KMS-11 (cell line): ENCODE data around the gene ANOS1.

Source experiments
- H2AFZ ChIP-seq: fragments of 200-600 bp; sonication (generic); 2 replicates; pipeline ENCODE4 v1.6.1; 2016; ENCODE audit warnings: antibody characterized with exemption, mixed run types, low read depth
- H3K27ac ChIP-seq: fragments of 200-600 bp; sonication (generic); 2 replicates; pipeline ENCODE4 v1.6.1; 2016; ENCODE audit warnings: mild to moderate bottlenecking, mixed run types
- H3K27me3 ChIP-seq: fragments of 200-600 bp; sonication (generic); 2 replicates; pipeline ENCODE4 v1.6.1; 2017; ENCODE audit warnings: mild to moderate bottlenecking, low read depth, mixed run types, moderate library complexity; ENCODE audit not compliant: insufficient read depth
- H3K36me3 ChIP-seq: fragments of 200-600 bp; sonication (generic); 2 replicates; pipeline ENCODE4 v1.6.1; 2017; ENCODE audit warnings: mild to moderate bottlenecking, mixed run types; ENCODE audit not compliant: insufficient read depth
- H3K4me1 ChIP-seq: fragments of 200-600 bp; sonication (generic); 2 replicates; pipeline ENCODE4 v1.6.1; 2016; ENCODE audit warnings: mild to moderate bottlenecking, low read depth, mixed run types; ENCODE audit not compliant: poor library complexity, severe bottlenecking
- H3K4me2 ChIP-seq: fragments of 200-600 bp; sonication (generic); 2 replicates; pipeline ENCODE4 v1.7.0; 2016; ENCODE audit warnings: mild to moderate bottlenecking, mixed run types
- H3K4me3 ChIP-seq: fragments of 200-600 bp; sonication (generic); IDR thresholded peaks from 2 replicates; pipeline ENCODE4 v1.6.1; 2017; ENCODE audit warnings: low read depth, low read length, mixed read lengths; ENCODE audit not compliant: insufficient read depth
- H3K79me2 ChIP-seq: fragments of 200-600 bp; sonication (generic); 2 replicates; pipeline ENCODE4 v1.6.1; 2016; ENCODE audit warnings: low read depth, mixed run types; ENCODE audit not compliant: insufficient read depth
- H3K9ac ChIP-seq: fragments of 200-600 bp; sonication (generic); 2 replicates; pipeline ENCODE4 v1.6.1; 2016; ENCODE audit warnings: mild to moderate bottlenecking, mixed run types
- H4K20me1 ChIP-seq: fragments of 200-600 bp; sonication (generic); 2 replicates; pipeline ENCODE4 v1.6.1; 2016; ENCODE audit warnings: mild to moderate bottlenecking, mixed run types; ENCODE audit not compliant: insufficient read depth
- TF ChIP-seq, protein P1 (sequence below): fragments of 200-600 bp; sonication (generic); conservative IDR thresholded peaks from 2 replicates; pipeline ENCODE4 v1.6.1; 2017; ENCODE audit warnings: low read depth, mild to moderate bottlenecking, antibody characterized with exemption, low read length, moderate library complexity, mixed read lengths

ANOS1 gene

DNA sequence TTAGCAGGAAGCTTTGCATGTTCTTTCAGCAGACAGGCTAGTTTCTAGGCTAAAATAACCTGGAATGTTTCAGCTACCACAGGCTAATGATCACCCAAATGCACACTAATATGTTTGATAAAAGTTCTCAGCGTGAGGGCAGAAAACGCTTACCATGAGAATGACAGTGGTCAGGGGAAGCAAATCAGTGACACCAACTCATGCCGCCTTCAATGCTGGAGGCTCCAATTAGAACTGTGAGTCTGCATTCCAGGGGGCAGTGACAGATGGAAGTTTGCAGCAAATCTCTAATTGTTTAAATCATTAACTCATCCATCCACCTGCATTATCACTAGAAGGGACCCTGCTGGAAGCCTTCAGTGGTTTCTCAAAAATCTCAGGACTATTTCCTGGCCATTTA lies 43.2 kb downstream of the ANOS1 start:
- H3K27me3 ChIP-seq = no peaks in the 10 kb centered on the region
- H3K4me3 ChIP-seq = no peak overlapping the region
- no peaks in the 10 kb centered on the region for H3K4me1 ChIP-seq
- no peak overlapping the region for H2AFZ ChIP-seq
- H3K79me2 ChIP-seq = no peaks in the 10 kb centered on the region
- H3K4me2 ChIP-seq = no peak overlapping the region
- no peaks in the 10 kb centered on the region for H4K20me1 ChIP-seq
- H3K27ac ChIP-seq = no peak overlapping the region
- no peak overlapping the region for H3K9ac ChIP-seq
- TF ChIP-seq, protein P1, sequence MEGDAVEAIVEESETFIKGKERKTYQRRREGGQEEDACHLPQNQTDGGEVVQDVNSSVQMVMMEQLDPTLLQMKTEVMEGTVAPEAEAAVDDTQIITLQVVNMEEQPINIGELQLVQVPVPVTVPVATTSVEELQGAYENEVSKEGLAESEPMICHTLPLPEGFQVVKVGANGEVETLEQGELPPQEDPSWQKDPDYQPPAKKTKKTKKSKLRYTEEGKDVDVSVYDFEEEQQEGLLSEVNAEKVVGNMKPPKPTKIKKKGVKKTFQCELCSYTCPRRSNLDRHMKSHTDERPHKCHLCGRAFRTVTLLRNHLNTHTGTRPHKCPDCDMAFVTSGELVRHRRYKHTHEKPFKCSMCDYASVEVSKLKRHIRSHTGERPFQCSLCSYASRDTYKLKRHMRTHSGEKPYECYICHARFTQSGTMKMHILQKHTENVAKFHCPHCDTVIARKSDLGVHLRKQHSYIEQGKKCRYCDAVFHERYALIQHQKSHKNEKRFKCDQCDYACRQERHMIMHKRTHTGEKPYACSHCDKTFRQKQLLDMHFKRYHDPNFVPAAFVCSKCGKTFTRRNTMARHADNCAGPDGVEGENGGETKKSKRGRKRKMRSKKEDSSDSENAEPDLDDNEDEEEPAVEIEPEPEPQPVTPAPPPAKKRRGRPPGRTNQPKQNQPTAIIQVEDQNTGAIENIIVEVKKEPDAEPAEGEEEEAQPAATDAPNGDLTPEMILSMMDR = no peak
- H3K36me3 ChIP-seq = no peaks in the 10 kb centered on the region

DNA sequence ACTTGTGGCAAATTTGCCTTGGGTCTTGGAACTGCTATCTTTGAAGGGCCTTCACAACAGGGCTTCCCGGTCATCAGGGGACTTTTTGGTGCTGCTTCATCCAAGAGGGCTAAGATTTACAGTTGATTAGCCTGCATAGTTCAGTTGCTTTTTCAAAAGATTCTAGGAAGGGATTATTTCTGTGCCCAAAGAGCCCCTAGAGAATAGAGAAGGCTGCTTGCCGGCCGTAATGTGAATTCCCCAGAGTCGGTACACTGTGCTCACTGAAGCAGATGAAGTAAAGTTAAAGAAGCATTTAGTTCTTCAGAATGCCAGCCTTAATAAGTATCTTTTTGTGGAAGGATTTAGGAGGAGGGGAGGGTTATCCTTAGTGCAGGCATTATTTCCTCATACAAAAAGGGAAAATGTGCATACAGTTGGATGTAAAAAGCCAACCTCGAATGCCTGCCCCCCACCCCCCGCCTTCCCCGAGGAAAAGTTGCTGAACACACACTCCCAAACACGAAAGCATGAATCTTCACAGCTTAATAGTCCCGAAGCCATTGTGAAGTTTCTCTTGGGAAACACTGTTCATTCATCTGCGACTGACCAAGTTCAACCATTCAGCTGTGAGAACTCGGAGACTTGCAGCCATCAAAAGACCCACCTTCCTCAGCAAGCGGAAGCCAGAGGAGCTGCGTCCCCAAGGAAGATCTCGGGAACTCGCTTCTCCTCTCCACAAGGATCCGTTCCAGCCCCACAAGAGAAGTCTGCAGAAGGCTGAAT lies 47.6 kb downstream of the ANOS1 start:
- TF ChIP-seq, protein P1 = no peak
- no peak overlapping the region for H3K27ac ChIP-seq

DNA sequence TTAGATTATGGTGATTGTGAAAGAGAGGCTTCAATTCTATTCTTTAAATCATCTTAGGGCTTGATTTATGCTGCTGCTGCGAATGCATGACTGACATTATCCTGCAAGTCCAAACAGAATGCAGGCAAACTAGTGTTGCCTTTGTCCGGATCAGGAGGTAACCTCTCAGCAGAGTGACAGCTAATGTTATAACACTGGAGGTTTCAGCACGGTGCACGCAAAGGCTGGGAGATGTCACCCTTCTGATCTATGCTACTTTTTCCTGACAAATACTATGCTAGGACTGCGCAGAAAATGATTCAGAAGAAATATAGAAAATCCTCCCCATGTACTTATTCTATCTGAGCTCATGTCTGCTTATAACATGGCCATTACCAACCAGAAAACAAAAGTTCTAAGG lies 48.2 kb downstream of the ANOS1 start:
- Histone ChIP-seq H3K4me2 (no peak overlapping the region), H3K36me3 (no peaks in the 10 kb centered on the region), H3K9ac (no peak overlapping the region), H3K79me2 (no peaks in the 10 kb centered on the region), H3K4me1 (peaks cover 21% of the 10 kb centered on the region), H3K4me3 (no peak overlapping the region), H2AFZ (no peak overlapping the region), H3K27ac (no peak overlapping the region), H3K27me3 (no peaks in the 10 kb centered on the region), H4K20me1 (no peaks in the 10 kb centered on the region)
- TF ChIP-seq, protein P1 = no peak

More for the DNA sequence above, 47.6 kb downstream of the ANOS1 start:
- Histone ChIP-seq H3K4me3 (no peak overlapping the region), H3K79me2 (no peaks in the 10 kb centered on the region), H2AFZ (no peak overlapping the region), H3K36me3 (no peaks in the 10 kb centered on the region), H3K9ac (no peak overlapping the region), H3K27me3 (no peaks in the 10 kb centered on the region), H3K4me1 (peaks cover 14% of the 10 kb centered on the region), H4K20me1 (no peaks in the 10 kb centered on the region), H3K4me2 (no peak overlapping the region)

DNA sequence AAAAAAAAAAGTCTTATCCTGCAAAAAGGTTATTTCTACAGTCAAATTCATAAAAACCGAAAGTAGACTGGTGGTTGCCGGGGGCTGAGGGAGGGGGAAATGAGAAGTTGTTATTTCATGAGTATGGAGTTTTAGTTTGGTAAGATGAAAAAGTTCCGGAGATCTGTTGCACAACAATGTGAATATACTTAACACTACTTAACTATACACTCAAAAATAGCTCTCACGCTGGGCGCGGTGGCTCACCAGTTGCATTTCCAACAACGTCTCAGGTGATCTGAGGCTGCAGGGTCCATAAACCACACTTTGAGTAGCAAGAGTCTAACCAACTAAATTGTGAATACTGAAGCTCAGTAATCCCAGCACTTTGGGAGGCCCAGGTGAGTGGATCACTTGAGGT lies 52.4 kb downstream of the ANOS1 start:
- peak overlapping the region; percentile 55; the same call in 1 of the 2 replicates for H3K27ac ChIP-seq
- peak overlapping the region; percentile 44; the same call in 1 of the 2 replicates for H2AFZ ChIP-seq
- no peaks in the 10 kb centered on the region for H3K27me3 ChIP-seq
- no peak overlapping the region for H3K4me3 ChIP-seq
- TF ChIP-seq, protein P1 = no peak
- H3K36me3 ChIP-seq = no peaks in the 10 kb centered on the region
- no peaks in the 10 kb centered on the region for H3K79me2 ChIP-seq
- H3K4me2 ChIP-seq = peak overlapping the region; percentile 46
- no peak overlapping the region; the same call in 1 of the 2 replicates for H3K9ac ChIP-seq
- peaks cover 28% of the 10 kb centered on the region for H3K4me1 ChIP-seq
- H4K20me1 ChIP-seq = no peaks in the 10 kb centered on the region
